Activated naive CD8-positive, alpha-beta T cell treated with anti-CD3 and anti-CD28 coated beads for 36 hours (primary cell): ENCODE results near the gene DAAM1. TPM values are rescaled to one million over a fixed set of nuclear protein-coding genes. Genes with fewer than 3 reads are reported as not detected.

Experiments used
- DNase-seq: peaks from one replicate; pipeline ENCODE4 v3.0.0; 2021
- H3K27ac Mint-ChIP-seq: one replicate; pipeline ENCODE4 v1.8.0; 2022; ENCODE audit warnings: mild to moderate bottlenecking, moderate library complexity, mixed read lengths
- H3K27me3 Mint-ChIP-seq: one replicate; pipeline ENCODE4 v1.8.0; 2022; ENCODE audit warnings: mild to moderate bottlenecking, mixed read lengths
- H3K36me3 Mint-ChIP-seq: one replicate; pipeline ENCODE4 v1.8.0; 2021; ENCODE audit warnings: mild to moderate bottlenecking, mixed read lengths
- H3K4me1 Mint-ChIP-seq: one replicate; pipeline ENCODE4 v1.8.0; 2021; ENCODE audit warnings: mixed read lengths
- H3K4me3 Mint-ChIP-seq: one replicate; pipeline ENCODE4 v1.8.0; 2022; ENCODE audit warnings: mild to moderate bottlenecking, moderate library complexity, mixed read lengths
- H3K9me3 Mint-ChIP-seq: one replicate; pipeline ENCODE4 v1.8.0; 2022; ENCODE audit warnings: mixed read lengths
- total RNA-seq, 2 experiments: library from RNA; stranded (reverse); gene quantifications; one replicate each; pipeline ENCODE4 v1.2.3, GENCODE V29; 2021

Gene DAAM1
- total RNA-seq, 2 experiments from 2014 or later = 9.2 to 10.5 TPM

DNA sequence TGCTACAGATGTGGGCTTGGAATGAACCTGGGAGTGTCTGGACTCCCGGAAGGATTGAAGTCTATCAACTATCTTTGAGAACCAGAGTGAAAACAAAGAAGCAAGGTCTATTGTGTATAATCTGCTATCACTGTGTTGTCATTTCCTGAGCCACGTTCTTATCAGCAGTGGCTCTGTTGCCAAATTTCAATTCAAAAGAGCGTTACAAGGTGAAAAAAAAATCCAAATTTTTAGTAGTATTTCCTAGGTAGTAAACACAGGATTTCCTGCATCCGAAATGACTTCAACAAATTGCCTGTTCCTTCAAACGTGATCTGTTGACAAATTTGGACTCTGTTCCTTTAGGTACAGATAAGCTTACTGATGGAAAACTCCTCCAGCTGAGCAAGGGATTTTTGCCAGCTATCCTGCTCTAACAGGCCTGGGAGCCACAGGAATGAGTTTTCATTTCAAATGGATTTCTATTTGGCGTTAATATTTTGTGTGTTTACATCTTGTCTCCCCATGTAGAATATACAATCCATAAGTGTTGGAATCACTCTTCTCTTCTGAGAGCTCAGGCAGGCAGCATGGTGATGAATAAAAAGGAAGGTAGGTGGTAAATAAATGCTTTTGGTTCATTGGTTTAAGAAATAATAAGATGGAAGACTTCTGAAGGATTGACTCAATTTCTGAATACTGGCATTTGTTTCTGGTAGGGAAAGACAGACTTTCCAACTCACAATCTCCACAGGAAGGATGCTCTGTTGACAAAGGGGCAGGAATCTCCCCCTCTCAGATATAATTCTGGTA, 218.2 kb downstream of the DAAM1 start:
- Mint-ChIP-seq H3K4me1 (no peaks in the 10 kb centered on the region), H3K4me3 (no peak overlapping the region), H3K27me3 (peaks cover 22% of the 10 kb centered on the region), H3K36me3 (peaks cover 5% of the 10 kb centered on the region), H3K9me3 (peaks cover 18% of the 10 kb centered on the region), H3K27ac (no peak overlapping the region)
- DNase-seq = no peak

DNA sequence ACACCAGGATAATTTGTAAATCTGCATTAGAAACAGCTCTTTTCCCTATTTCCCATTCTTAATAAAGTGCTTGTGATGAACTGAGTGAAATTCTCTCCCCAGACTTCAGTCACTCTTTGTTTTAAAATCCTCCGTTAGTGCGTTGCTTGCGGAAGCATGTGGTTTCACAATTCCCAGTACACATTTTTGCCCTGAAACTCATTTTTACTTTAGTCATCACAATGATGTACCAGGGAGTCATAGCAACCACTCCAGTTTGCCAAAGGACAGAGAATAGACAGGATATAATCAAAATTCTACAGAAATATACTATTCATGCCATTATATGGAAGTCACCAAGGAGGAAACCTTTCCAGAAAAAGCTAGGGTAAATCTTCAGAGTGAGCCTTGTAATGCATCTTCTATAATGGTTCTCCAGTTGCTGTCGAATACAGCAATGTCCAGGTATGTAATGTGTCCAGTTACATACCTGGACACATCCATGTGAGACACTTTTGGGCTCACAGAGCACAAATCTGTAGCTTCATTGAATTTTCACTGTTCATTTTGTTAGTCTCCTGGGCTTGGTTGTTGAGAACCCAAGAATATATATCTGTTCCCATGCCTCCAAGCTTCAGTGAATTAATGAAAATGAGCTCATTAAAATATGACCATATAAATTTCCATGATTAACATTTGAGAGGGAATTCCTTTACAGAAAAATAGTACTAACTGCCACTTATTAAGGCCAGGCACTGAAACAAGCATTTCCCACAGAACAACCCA, 219.0 kb downstream of the DAAM1 start:
- no peak for DNase-seq
- no peaks in the 10 kb centered on the region for H3K4me1 Mint-ChIP-seq
- H3K4me3 Mint-ChIP-seq = no peak overlapping the region
- H3K36me3 Mint-ChIP-seq = peaks cover 5% of the 10 kb centered on the region
- H3K27me3 Mint-ChIP-seq = peaks cover 15% of the 10 kb centered on the region
- H3K9me3 Mint-ChIP-seq = peaks cover 17% of the 10 kb centered on the region
- H3K27ac Mint-ChIP-seq = no peak overlapping the region

DNA sequence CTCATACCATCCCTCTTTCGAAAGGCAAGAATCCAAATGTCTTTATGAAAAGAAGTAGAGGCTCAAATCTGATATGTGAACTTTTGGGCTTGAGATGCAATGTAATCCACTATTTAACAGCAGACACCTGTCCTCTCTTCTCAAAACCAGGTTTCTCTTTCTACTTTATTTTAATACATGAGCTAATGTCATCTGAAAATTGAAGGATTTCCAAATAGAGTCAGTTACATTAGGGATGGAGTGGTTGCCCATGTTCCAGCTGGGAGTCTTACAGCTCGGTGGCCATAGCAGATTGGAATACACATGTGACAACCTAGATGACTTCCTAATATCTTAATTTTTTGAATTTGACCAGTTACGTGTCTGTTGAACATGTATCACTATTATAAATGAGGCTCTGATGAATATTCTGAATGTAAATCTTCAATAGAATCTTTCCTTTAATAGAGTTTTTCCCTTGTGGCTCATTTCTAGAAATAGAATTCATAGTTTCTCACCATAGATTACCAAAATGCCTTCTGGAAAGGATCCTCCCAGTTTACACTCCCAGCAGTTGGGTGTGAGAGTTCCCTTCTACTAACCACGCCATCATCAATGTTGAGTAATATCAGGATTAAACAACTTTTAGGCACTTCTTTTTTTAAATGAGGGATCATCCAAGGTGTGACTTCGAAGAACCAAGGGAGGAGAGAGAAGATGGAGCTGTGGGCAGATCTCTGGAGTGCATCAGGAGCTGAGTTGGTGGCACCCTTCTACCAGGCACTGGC, 227.6 kb downstream of the DAAM1 start:
- Mint-ChIP-seq H3K4me3 (no peak overlapping the region), H3K4me1 (no peaks in the 10 kb centered on the region), H3K36me3 (no peaks in the 10 kb centered on the region), H3K27ac (no peak overlapping the region), H3K27me3 (peaks cover 3% of the 10 kb centered on the region), H3K9me3 (no peaks in the 10 kb centered on the region)
- no peak for DNase-seq

DNA sequence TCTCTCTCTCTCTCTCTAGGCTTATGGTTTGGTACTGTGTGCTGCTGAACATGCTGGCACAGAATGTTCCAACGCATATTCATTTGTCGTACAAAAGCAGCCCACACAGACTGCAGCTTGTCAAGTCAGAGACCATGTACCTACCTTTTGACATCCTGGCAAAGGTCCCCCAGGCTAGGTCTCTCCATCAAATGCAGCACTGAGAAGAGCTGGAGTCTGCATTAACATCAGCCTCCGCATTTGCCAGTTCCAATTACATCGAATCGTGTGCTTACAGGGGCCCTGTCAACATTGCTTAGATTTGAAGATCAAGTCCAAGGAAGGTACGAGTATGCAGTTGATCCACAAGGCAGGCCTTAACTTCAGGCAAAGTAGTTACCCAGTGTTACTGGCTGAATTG, 228.8 kb downstream of the DAAM1 start:
- DNase-seq = no peak
- Mint-ChIP-seq H3K36me3 (no peaks in the 10 kb centered on the region), H3K9me3 (no peaks in the 10 kb centered on the region), H3K4me1 (no peaks in the 10 kb centered on the region), H3K27ac (no peak overlapping the region), H3K27me3 (peaks cover 3% of the 10 kb centered on the region), H3K4me3 (no peak overlapping the region)

DNA sequence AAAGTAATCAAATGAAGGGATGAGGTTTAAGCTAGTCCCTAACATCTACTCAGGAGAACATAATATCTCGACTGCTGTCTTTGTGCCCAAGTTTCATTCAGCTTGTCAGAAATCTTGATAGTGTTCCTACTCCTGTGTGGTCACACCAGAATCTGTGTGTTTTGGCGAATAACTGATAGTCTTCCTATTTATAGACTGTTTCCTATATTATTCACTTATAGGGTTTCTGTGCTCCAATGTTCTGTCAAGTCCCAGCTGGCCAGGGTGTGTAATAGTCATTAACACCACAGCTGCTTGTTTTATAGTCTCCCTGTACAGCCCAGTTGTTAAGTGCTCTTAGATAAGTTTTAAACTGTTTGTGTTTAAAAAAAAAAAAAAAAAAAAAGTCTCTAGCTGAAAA, 230.8 kb downstream of the DAAM1 start:
- DNase-seq = no peak
- H3K27me3 Mint-ChIP-seq = no peaks in the 10 kb centered on the region
- no peaks in the 10 kb centered on the region for H3K36me3 Mint-ChIP-seq
- H3K4me1 Mint-ChIP-seq = no peaks in the 10 kb centered on the region
- H3K27ac Mint-ChIP-seq = no peak overlapping the region
- no peak overlapping the region for H3K4me3 Mint-ChIP-seq
- no peaks in the 10 kb centered on the region for H3K9me3 Mint-ChIP-seq
